HG02610 (cell line): Measurements from ENCODE around the gene C13orf42.

ENCODE experiments used
- ATAC-seq: cut with Tn5 transposase; IDR thresholded peaks from one replicate; pipeline ENCODE4 v1.9.1; 2021; ENCODE audit warnings: mild to moderate bottlenecking, moderate library complexity; ENCODE audit not compliant: unreplicated experiment

C13orf42 gene

GRCh38 chr13:51067210-51067701 lies 43.8 kb downstream of the C13orf42 start:
- ATAC-seq: no peak

- ATAC-seq: no peak
Observed at GRCh38 chr13:51066091-51066831, 44.8 kb downstream of the C13orf42 start.

- ATAC-seq: no peak
Observed at GRCh38 chr13:51065372-51066090, 45.5 kb downstream of the C13orf42 start.

- ATAC-seq: no peak
Observed at GRCh38 chr13:51064753-51065152, 46.3 kb downstream of the C13orf42 start.

- no peak for ATAC-seq
Observed at GRCh38 chr13:51063909-51064308, 47.2 kb downstream of the C13orf42 start.

GRCh38 chr13:51058461-51059167 lies 52.5 kb downstream of the C13orf42 start:
- no peak for ATAC-seq

- no peak for ATAC-seq
Observed at GRCh38 chr13:51057906-51058305, 53.2 kb downstream of the C13orf42 start.

- no peak for ATAC-seq
Observed at GRCh38 chr13:51057001-51057400, 54.1 kb downstream of the C13orf42 start.

- ATAC-seq: no peak
Observed at GRCh38 chr13:51052581-51052980, 58.5 kb downstream of the C13orf42 start.

- ATAC-seq: no peak
Observed at GRCh38 chr13:51050021-51050830, 60.8 kb downstream of the C13orf42 start.

- ATAC-seq: no peak
Observed at GRCh38 chr13:51048616-51049015, 62.5 kb downstream of the C13orf42 start.

GRCh38 chr13:51048166-51048461 lies 63.0 kb downstream of the C13orf42 start:
- ATAC-seq: no peak

- no peak for ATAC-seq
Observed at GRCh38 chr13:51047434-51048165, 63.5 kb downstream of the C13orf42 start.

- no peak for ATAC-seq
Observed at GRCh38 chr13:51045451-51045850, 65.6 kb downstream of the C13orf42 start.

GRCh38 chr13:51044023-51044665 lies 66.9 kb downstream of the C13orf42 start:
- ATAC-seq: no peak

- ATAC-seq: no peak
Observed at GRCh38 chr13:51043310-51043709, 67.8 kb downstream of the C13orf42 start.

- no peak for ATAC-seq
Observed at GRCh38 chr13:51041710-51042109, 69.4 kb downstream of the C13orf42 start.

GRCh38 chr13:51041126-51041525 lies 69.9 kb downstream of the C13orf42 start:
- no peak for ATAC-seq

- no peak for ATAC-seq
Observed at GRCh38 chr13:51040431-51040830, 70.6 kb downstream of the C13orf42 start.

- no peak for ATAC-seq
Observed at GRCh38 chr13:51036418-51036817, 74.7 kb downstream of the C13orf42 start.
